ENCODE results near the gene OFD1. TPM values are rescaled to one million over a fixed set of nuclear protein-coding genes. Genes with fewer than 3 reads are reported as not detected.
A peak's percentile ranks its signal among the peaks of the same experiment; 100 is the strongest.
"Not testable (repeated sequence)": the region's sequence is repeated elsewhere in the genome, so short reads cannot be mapped to it uniquely, and the experiment has no call there.

Gene OFD1
- total and polyA plus RNA-seq, 12 donors = 5.6 to 129 (median 16.9) TPM

- no peaks in the 10 kb centered on the region for H3K27me3 ChIP-seq
- intact Hi-C loops (cut with DNase I) = no loop called here
- peaks cover 0 to 16% of the 10 kb centered on the region in 2 donors for H3K36me3 ChIP-seq (replicated peaks in 1 of 2)
- no peaks in the 10 kb centered on the region for H3K9me3 ChIP-seq (replicated peaks in 1 of 3)
- TF ChIP-seq CTCF (IDR thresholded peaks at IDR 0.05) (no peak), POLR2A (IDR thresholded peaks at IDR 0.05) (no peak)
- peaks cover 4 to 8% of the 10 kb centered on the region in 2 donors for H3K4me1 ChIP-seq (replicated peaks in 1 of 2)
- peak overlapping the region in 2 of 5 donors; percentile 26 to 41 for H3K27ac ChIP-seq
- DNase-seq = peak in 1 of 7 donors; percentile 40
- no peak overlapping the region for H3K4me3 ChIP-seq
- WGBS, 4 donors = 56 to 69% (median 59%) methylated on average over 6 to 7 of the region's 7 CpGs
Observed at GRCh38 chrX:13721819-13722519, 12.6 kb upstream of the OFD1 start.

GRCh38 chrX:13724878-13725277 lies 9.7 kb upstream of the OFD1 start:
- H3K27me3 ChIP-seq; H3K36me3 ChIP-seq (replicated peaks in 1 of 2); DNase-seq; intact Hi-C loops (cut with DNase I); H3K9me3 ChIP-seq (replicated peaks in 1 of 3); H3K4me1 ChIP-seq (replicated peaks in 1 of 2); H3K4me3 ChIP-seq; H3K27ac ChIP-seq: not testable (repeated sequence)
- 89 to 90% methylated on average over 9 of the region's 9 CpGs; no CpG with 5 or more reads in 2 of the 4 donors for WGBS, 4 donors

GRCh38 chrX:13726583-13726982 lies 8.0 kb upstream of the OFD1 start:
- WGBS, 4 donors = 90 to 95% (median 94%) methylated on average over 2 of the region's 2 CpGs
- H3K27ac ChIP-seq; H3K9me3 ChIP-seq (replicated peaks in 1 of 3); H3K4me3 ChIP-seq; H3K27me3 ChIP-seq; DNase-seq; H3K36me3 ChIP-seq (replicated peaks in 1 of 2); H3K4me1 ChIP-seq (replicated peaks in 1 of 2); intact Hi-C loops (cut with DNase I): not testable (repeated sequence)

- intact Hi-C loops (cut with DNase I); H3K9me3 ChIP-seq (replicated peaks in 1 of 3); DNase-seq; H3K27me3 ChIP-seq; H3K4me1 ChIP-seq (replicated peaks in 1 of 2); H3K4me3 ChIP-seq; H3K27ac ChIP-seq; H3K36me3 ChIP-seq (replicated peaks in 1 of 2): not testable (repeated sequence)
- 100% methylated on average over 1 of the region's 1 CpG for WGBS, 4 donors
Observed at GRCh38 chrX:13730523-13730922, 4.0 kb upstream of the OFD1 start.

GRCh38 chrX:13732246-13733067 lies 2.1 kb upstream of the OFD1 start:
- Histone ChIP-seq H3K9me3 (replicated peaks in 1 of 3) (no peaks in the 10 kb centered on the region), H3K27ac (no peak overlapping the region), H3K36me3 (replicated peaks in 1 of 2) (no peaks in the 10 kb centered on the region), H3K4me3 (no peak overlapping the region), H3K4me1 (replicated peaks in 1 of 2) (peaks cover 5 to 18% of the 10 kb centered on the region in 2 donors), H3K27me3 (no peaks in the 10 kb centered on the region)
- WGBS, 4 donors = 57 to 87% (median 81%) methylated on average over 4 to 7 of the region's 7 CpGs
- intact Hi-C loops (cut with DNase I) = no loop called here
- TF ChIP-seq POLR2A (IDR thresholded peaks at IDR 0.05) = no peak
- DNase-seq = no peak

GRCh38 chrX:13733506-13733905 lies 1.0 kb upstream of the OFD1 start:
- no peak for TF ChIP-seq POLR2A (IDR thresholded peaks at IDR 0.05)
- TF ChIP-seq CTCF (IDR thresholded peaks at IDR 0.05) = no peak
- Histone ChIP-seq H3K4me3 (peak overlapping the region in 3 of 4 donors; percentile 49 to 77 (median 75)), H3K36me3 (replicated peaks in 1 of 2) (no peaks in the 10 kb centered on the region), H3K9me3 (replicated peaks in 1 of 3) (no peaks in the 10 kb centered on the region), H3K4me1 (replicated peaks in 1 of 2) (peaks cover 5 to 18% of the 10 kb centered on the region in 2 donors), H3K27me3 (no peaks in the 10 kb centered on the region), H3K27ac (peak overlapping the region in 1 of 5 donors; percentile 83)
- intact Hi-C loops (cut with DNase I) = no loop called here
- WGBS, 4 donors = 14 to 49% (median 36%) methylated on average over 4 of the region's 4 CpGs
- no peak for DNase-seq
